LNCaP clone FGC (cell line): ENCODE results near the gene TFPI.
A peak's percentile ranks its signal among the peaks of the same experiment; 100 is the strongest.

Experiments used
- DNase-seq: peaks from one replicate; pipeline ENCODE4 v3.0.0-alpha.2; 2011; ENCODE audit warnings: low read depth
- H3K4me3 ChIP-seq: 2 replicates; pipeline ENCODE4 v1.5.1; 2011; ENCODE audit warnings: mild to moderate bottlenecking, low read depth, low read length, control low read depth
- CTCF ChIP-seq: IDR thresholded peaks from 2 replicates; pipeline ENCODE4 v1.5.1; 2012; ENCODE audit warnings: mild to moderate bottlenecking; ENCODE audit not compliant: control insufficient read depth, insufficient read depth; ENCODE audit errors: extremely low read depth

TFPI gene

GRCh38 chr2:187462839-187463238 is 91.4 kb downstream of the TFPI start:
- TF ChIP-seq CTCF = no peak
- DNase-seq = no peak
- no peak overlapping the region for H3K4me3 ChIP-seq

- no peak for DNase-seq
- TF ChIP-seq CTCF = no peak
- H3K4me3 ChIP-seq = no peak overlapping the region
Observed at GRCh38 chr2:187461294-187462261, 92.7 kb downstream of the TFPI start.

GRCh38 chr2:187459256-187459655 is 95.0 kb downstream of the TFPI start:
- no peak overlapping the region for H3K4me3 ChIP-seq
- no peak for TF ChIP-seq CTCF
- DNase-seq = no peak

GRCh38 chr2:187453078-187453641 is 101.1 kb downstream of the TFPI start:
- peak; percentile 18 for DNase-seq
- peak; percentile 38; the same call in 1 of the 2 replicates for TF ChIP-seq CTCF
- no peak overlapping the region for H3K4me3 ChIP-seq

- no peak overlapping the region for H3K4me3 ChIP-seq
- no peak for DNase-seq
- no peak for TF ChIP-seq CTCF
Observed at GRCh38 chr2:187451510-187451909, 102.7 kb downstream of the TFPI start.

GRCh38 chr2:187447336-187447735 is 106.9 kb downstream of the TFPI start:
- TF ChIP-seq CTCF = no peak
- no peak for DNase-seq
- H3K4me3 ChIP-seq = no peak overlapping the region
